ENCODE measurements around the gene CCDC170.
"Not testable (repeated sequence)": the region's sequence is repeated elsewhere in the genome, so short reads cannot be mapped to it uniquely, and the experiment has no call there.

Gene CCDC170

GRCh38 chr6:151493804-151494234, at the start of gene CCDC170:
CCDC170 (plus strand) TSS chr6:151494017; CDS start chr6:151494129, 112 bp downstream.
- no peak for DNase-seq (ENCODE audit: low read depth in 2 of 3, low spot score in 1 of 3)

- no peak for DNase-seq (ENCODE audit: low read depth in 2 of 3, low spot score in 1 of 3)
Observed at GRCh38 chr6:151445482-151445881, 48.3 kb upstream of the CCDC170 start.

- no peak for DNase-seq (ENCODE audit: low read depth in 2 of 3, low spot score in 1 of 3)
Observed at GRCh38 chr6:151447237-151447636, 46.6 kb upstream of the CCDC170 start.

GRCh38 chr6:151448623-151449022, 45.2 kb upstream of the CCDC170 start:
- DNase-seq (ENCODE audit: low read depth in 2 of 3, low spot score in 1 of 3): no peak

GRCh38 chr6:151450928-151451327, 42.9 kb upstream of the CCDC170 start:
- not testable (repeated sequence) for DNase-seq (ENCODE audit: low read depth in 2 of 3, low spot score in 1 of 3)

GRCh38 chr6:151451417-151451949, 42.3 kb upstream of the CCDC170 start:
- no peak for DNase-seq (ENCODE audit: low read depth in 2 of 3, low spot score in 1 of 3)

GRCh38 chr6:151451950-151452749, 41.7 kb upstream of the CCDC170 start, which contains the start of gene RMND1:
RMND1 (minus strand) TSS chr6:151452126; CDS start chr6:151445811, 6,315 bp downstream.
- DNase-seq (ENCODE audit: low read depth in 2 of 3, low spot score in 1 of 3): peak; percentile 97 to 99 (median 99)

- no peak for DNase-seq (ENCODE audit: low read depth in 2 of 3, low spot score in 1 of 3)
Observed at GRCh38 chr6:151452750-151453427, 40.9 kb upstream of the CCDC170 start.

- not testable (repeated sequence) for DNase-seq (ENCODE audit: low read depth in 2 of 3, low spot score in 1 of 3)
Observed at GRCh38 chr6:151455751-151456398, 37.9 kb upstream of the CCDC170 start.

- DNase-seq (ENCODE audit: low read depth in 2 of 3, low spot score in 1 of 3): no peak
Observed at GRCh38 chr6:151461673-151462072, 32.1 kb upstream of the CCDC170 start.

- DNase-seq (ENCODE audit: low read depth in 2 of 3, low spot score in 1 of 3): no peak
Observed at GRCh38 chr6:151464702-151465101, 29.1 kb upstream of the CCDC170 start.

GRCh38 chr6:151475653-151476523, 17.9 kb upstream of the CCDC170 start:
- peak in 1 of 3 donors; percentile 60 for DNase-seq (ENCODE audit: low read depth in 2 of 3, low spot score in 1 of 3)

- no peak for DNase-seq (ENCODE audit: low read depth in 2 of 3, low spot score in 1 of 3)
Observed at GRCh38 chr6:151477726-151478125, 16.1 kb upstream of the CCDC170 start.

- DNase-seq (ENCODE audit: low read depth in 2 of 3, low spot score in 1 of 3): no peak
Observed at GRCh38 chr6:151478670-151479069, 15.1 kb upstream of the CCDC170 start.

GRCh38 chr6:151481786-151482185, 12.0 kb upstream of the CCDC170 start:
- no peak for DNase-seq (ENCODE audit: low read depth in 2 of 3, low spot score in 1 of 3)

- no peak for DNase-seq (ENCODE audit: low read depth in 2 of 3, low spot score in 1 of 3)
Observed at GRCh38 chr6:151482290-151482689, 11.5 kb upstream of the CCDC170 start.

- DNase-seq (ENCODE audit: low read depth in 2 of 3, low spot score in 1 of 3): no peak
Observed at GRCh38 chr6:151483994-151484393, 9.8 kb upstream of the CCDC170 start.

GRCh38 chr6:151488226-151488625, 5.6 kb upstream of the CCDC170 start:
- no peak for DNase-seq (ENCODE audit: low read depth in 2 of 3, low spot score in 1 of 3)

- DNase-seq (ENCODE audit: low read depth in 2 of 3, low spot score in 1 of 3): no peak
Observed at GRCh38 chr6:151490996-151491395, 2.8 kb upstream of the CCDC170 start.

- DNase-seq (ENCODE audit: low read depth in 2 of 3, low spot score in 1 of 3): no peak
Observed at GRCh38 chr6:151493161-151493803, 535 bp upstream of the CCDC170 start.

Measured in stimulated activated CD4-positive, alpha-beta T cell treated with anti-CD3 and anti-CD28 coated beads, Interleukin-12 subunit alpha, Interleukin-12 subunit beta, amount 100 ng/mL, for 48 hours (primary cell).